Hepatocyte (in vitro differentiated cells): ENCODE data around the gene LDLRAD4. TPM values are rescaled to one million over a fixed set of nuclear protein-coding genes. Genes with fewer than 3 reads are reported as not detected.

Source experiments
- DNase-seq: peaks from one replicate; pipeline ENCODE4 v3.0.0-alpha.2; 2016; ENCODE audit warnings: low spot score
- H2AFZ ChIP-seq: fragments of 200-600 bp; sonication (generic); 2 replicates; pipeline ENCODE4 v1.6.0; 2016; ENCODE audit warnings: antibody characterized with exemption, mild to moderate bottlenecking
- H3K27ac ChIP-seq: fragments of 200-600 bp; sonication (generic); 2 replicates; pipeline ENCODE4 v1.5.1; 2016; ENCODE audit warnings: mild to moderate bottlenecking
- H3K27me3 ChIP-seq: fragments of 200-600 bp; sonication (generic); 2 replicates; pipeline ENCODE4 v1.6.1; 2016
- H3K36me3 ChIP-seq: fragments of 200-600 bp; sonication (generic); replicated peaks from 2 replicates; pipeline ENCODE4 v1.5.1; 2016; ENCODE audit warnings: low read depth; ENCODE audit not compliant: insufficient read depth
- H3K4me1 ChIP-seq: fragments of 200-600 bp; sonication (generic); 2 replicates; pipeline ENCODE4 v1.5.1; 2016; ENCODE audit warnings: mild to moderate bottlenecking, moderate library complexity; ENCODE audit not compliant: insufficient read depth
- H3K4me2 ChIP-seq: fragments of 200-600 bp; sonication (generic); 2 replicates; pipeline ENCODE4 v1.6.0; 2016
- H3K4me3 ChIP-seq: fragments of 200-600 bp; sonication (generic); 2 replicates; pipeline ENCODE4 v1.5.1; 2016; ENCODE audit warnings: mild to moderate bottlenecking
- H3K79me2 ChIP-seq: fragments of 200-600 bp; sonication (generic); 2 replicates; pipeline ENCODE4 v1.6.0; 2017; ENCODE audit warnings: mild to moderate bottlenecking
- H3K9me2 ChIP-seq: fragments of 200-600 bp; sonication (generic); replicated peaks from 2 replicates; pipeline ENCODE4 v1.6.0; 2017; ENCODE audit warnings: mild to moderate bottlenecking; ENCODE audit not compliant: insufficient read depth
- H3K9me3 ChIP-seq: fragments of 200-600 bp; sonication (generic); 2 replicates; pipeline ENCODE4 v1.5.1; 2016; ENCODE audit warnings: low read depth, mild to moderate bottlenecking
- H4K20me1 ChIP-seq: fragments of 200-600 bp; sonication (generic); 2 replicates; pipeline ENCODE4 v1.6.0; 2016; ENCODE audit warnings: mild to moderate bottlenecking; ENCODE audit not compliant: insufficient read depth, poor library complexity, severe bottlenecking
- EZH2 ChIP-seq: fragments of 200-600 bp; sonication (generic); IDR thresholded peaks from 2 replicates; pipeline ENCODE4 v1.6.1; 2016; ENCODE audit warnings: antibody characterized with exemption, mild to moderate bottlenecking, borderline replicate concordance
- EZH2phosphoT487 ChIP-seq: fragments of 200-600 bp; sonication (generic); IDR thresholded peaks from one replicate; pipeline ENCODE4 v1.6.1; 2018; ENCODE audit warnings: antibody characterized with exemption, mild to moderate bottlenecking, low read depth, moderate library complexity; ENCODE audit not compliant: unreplicated experiment, severe bottlenecking
- WGBS: methylation state at CpG from one replicate; pipeline ENCODE4 v1.1.6; 2016; ENCODE audit warnings: low lambda C conversion rate; ENCODE audit errors: missing lambda C conversion rate; 5-methylcytosine and 5-hydroxymethylcytosine counted together
- polyA plus RNA-seq: library from polyadenylated mRNA; unstranded; fragments of >200 nt; fragmentation: Nextera tagmentation; extraction: Ambion mirVana; gene quantifications from 2 replicates; pipeline ENCODE4 v1.2.1, GENCODE V29; 2016
- total RNA-seq: library from RNA; depleted of rRNA; stranded (reverse); fragments of >200 nt; gene quantifications from 2 replicates; pipeline ENCODE4 v1.2.3, GENCODE V29; 2014
- TF ChIP-seq, protein P1 (sequence below): fragments of 200-600 bp; sonication (generic); IDR thresholded peaks from 2 replicates; pipeline ENCODE4 v1.5.1; 2016; ENCODE audit warnings: antibody characterized with exemption, mild to moderate bottlenecking; ENCODE audit not compliant: poor library complexity

The LDLRAD4 gene
- total and polyA plus RNA-seq, 2 experiments from 2014 or later: 15.1 to 29.0 TPM

- no peaks in the 10 kb centered on the region for H3K4me1 ChIP-seq
- no peaks in the 10 kb centered on the region for H3K36me3 ChIP-seq
- H4K20me1 ChIP-seq: no peaks in the 10 kb centered on the region
- TF ChIP-seq, protein P1, sequence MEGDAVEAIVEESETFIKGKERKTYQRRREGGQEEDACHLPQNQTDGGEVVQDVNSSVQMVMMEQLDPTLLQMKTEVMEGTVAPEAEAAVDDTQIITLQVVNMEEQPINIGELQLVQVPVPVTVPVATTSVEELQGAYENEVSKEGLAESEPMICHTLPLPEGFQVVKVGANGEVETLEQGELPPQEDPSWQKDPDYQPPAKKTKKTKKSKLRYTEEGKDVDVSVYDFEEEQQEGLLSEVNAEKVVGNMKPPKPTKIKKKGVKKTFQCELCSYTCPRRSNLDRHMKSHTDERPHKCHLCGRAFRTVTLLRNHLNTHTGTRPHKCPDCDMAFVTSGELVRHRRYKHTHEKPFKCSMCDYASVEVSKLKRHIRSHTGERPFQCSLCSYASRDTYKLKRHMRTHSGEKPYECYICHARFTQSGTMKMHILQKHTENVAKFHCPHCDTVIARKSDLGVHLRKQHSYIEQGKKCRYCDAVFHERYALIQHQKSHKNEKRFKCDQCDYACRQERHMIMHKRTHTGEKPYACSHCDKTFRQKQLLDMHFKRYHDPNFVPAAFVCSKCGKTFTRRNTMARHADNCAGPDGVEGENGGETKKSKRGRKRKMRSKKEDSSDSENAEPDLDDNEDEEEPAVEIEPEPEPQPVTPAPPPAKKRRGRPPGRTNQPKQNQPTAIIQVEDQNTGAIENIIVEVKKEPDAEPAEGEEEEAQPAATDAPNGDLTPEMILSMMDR: no peak
- TF ChIP-seq EZH2phosphoT487: no peak
- no peak for TF ChIP-seq EZH2
- H3K4me2 ChIP-seq: no peak overlapping the region
- 72% methylated on average over 3 of the region's 3 CpGs for whole genome bisulfite sequencing
- no peaks in the 10 kb centered on the region for H3K27me3 ChIP-seq
- DNase-seq: no peak
- H3K9me2 ChIP-seq: no peaks in the 10 kb centered on the region
- no peak overlapping the region for H3K27ac ChIP-seq
- no peaks in the 10 kb centered on the region for H3K79me2 ChIP-seq
- no peak overlapping the region for H3K4me3 ChIP-seq
- no peaks in the 10 kb centered on the region for H3K9me3 ChIP-seq
- H2AFZ ChIP-seq: no peak overlapping the region
Measured at GRCh38 chr18:13394801-13395200, 176.2 kb downstream of the LDLRAD4 start.

DNA sequence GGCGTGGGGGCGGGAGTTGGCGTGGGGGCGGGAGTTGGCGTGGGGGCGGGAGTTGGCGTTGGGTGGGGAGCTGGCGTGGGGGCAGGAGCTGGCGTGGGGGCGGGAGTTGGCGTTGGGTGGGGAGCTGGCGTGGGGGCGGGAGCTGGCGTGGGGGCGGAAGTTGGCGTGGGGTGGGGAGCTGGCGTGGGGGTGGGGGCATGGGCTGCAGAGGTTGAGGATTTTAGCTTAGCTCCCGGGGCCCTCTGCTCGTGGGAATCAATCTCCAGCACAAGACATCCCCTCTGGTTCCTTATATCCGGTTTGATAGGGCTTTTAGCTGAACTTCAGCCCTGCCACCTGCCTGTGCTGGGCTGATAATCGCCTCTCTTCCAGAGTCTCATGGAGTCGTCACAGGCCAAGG is 177.0 kb downstream of the LDLRAD4 start:
- WGBS: 85% methylated on average over 7 of the region's 22 CpGs
- TF ChIP-seq, protein P1: no peak
- TF ChIP-seq EZH2phosphoT487 (no peak), EZH2 (no peak)
- no peak overlapping the region for H3K4me2 ChIP-seq
- no peaks in the 10 kb centered on the region for H3K79me2 ChIP-seq
- DNase-seq: no peak
- H3K4me3 ChIP-seq: no peak overlapping the region
- H2AFZ ChIP-seq: no peak overlapping the region
- no peaks in the 10 kb centered on the region for H4K20me1 ChIP-seq
- no peaks in the 10 kb centered on the region for H3K36me3 ChIP-seq
- no peaks in the 10 kb centered on the region for H3K9me3 ChIP-seq
- no peaks in the 10 kb centered on the region for H3K27me3 ChIP-seq
- H3K27ac ChIP-seq: no peak overlapping the region
- no peaks in the 10 kb centered on the region for H3K4me1 ChIP-seq
- no peaks in the 10 kb centered on the region for H3K9me2 ChIP-seq

GRCh38 chr18:13397504-13398163 is 179.1 kb downstream of the LDLRAD4 start:
- no peak for DNase-seq
- TF ChIP-seq, protein P1: no peak
- TF ChIP-seq EZH2 (no peak), EZH2phosphoT487 (no peak)
- H3K27ac ChIP-seq: no peak overlapping the region
- no peak overlapping the region for H3K4me2 ChIP-seq
- no peaks in the 10 kb centered on the region for H3K36me3 ChIP-seq
- H3K4me3 ChIP-seq: no peak overlapping the region
- no peak overlapping the region for H2AFZ ChIP-seq
- H4K20me1 ChIP-seq: no peaks in the 10 kb centered on the region
- H3K79me2 ChIP-seq: no peaks in the 10 kb centered on the region
- H3K4me1 ChIP-seq: no peaks in the 10 kb centered on the region
- no peaks in the 10 kb centered on the region for H3K9me3 ChIP-seq
- no peaks in the 10 kb centered on the region for H3K9me2 ChIP-seq
- H3K27me3 ChIP-seq: no peaks in the 10 kb centered on the region
- WGBS: 84% methylated on average over 16 of the region's 16 CpGs
